Fibroblast of mammary gland (primary cell): ENCODE results near the gene GALNT18.
A peak's percentile ranks its signal among the peaks of the same experiment; 100 is the strongest.

ENCODE experiments used
- DNase-seq: peaks from one replicate; pipeline ENCODE4 v3.0.0-alpha.2; 2010; ENCODE audit warnings: low read depth
- H3K4me3 ChIP-seq: 2 replicates; pipeline ENCODE4 v1.5.1; 2011; ENCODE audit warnings: low read depth, mild to moderate bottlenecking, low read length, moderate library complexity; ENCODE audit not compliant: control insufficient read depth
- TF ChIP-seq, protein P1 (sequence below): conservative IDR thresholded peaks from 2 replicates; pipeline ENCODE4 v1.5.1; 2011; ENCODE audit warnings: low read depth, low read length, inconsistent platforms; ENCODE audit not compliant: control insufficient read depth, insufficient read depth

The GALNT18 gene

DNA sequence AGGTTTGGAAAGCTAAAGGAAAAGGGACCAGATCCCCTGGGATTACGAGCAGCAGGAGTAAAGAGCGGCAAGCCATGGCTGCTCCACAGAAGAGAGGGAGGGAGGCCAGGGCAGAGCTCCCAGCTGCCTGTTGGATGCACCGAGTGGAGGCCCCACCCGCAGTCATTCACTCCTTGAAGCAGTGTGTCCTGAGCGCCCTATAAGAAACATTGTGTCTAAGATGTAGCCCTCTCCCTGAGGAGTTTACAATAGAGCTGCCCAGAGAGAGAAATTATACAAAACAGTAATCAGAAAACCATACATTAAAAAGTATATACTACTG is 214.1 kb downstream of the GALNT18 start:
- DNase-seq = no peak
- TF ChIP-seq, protein P1, sequence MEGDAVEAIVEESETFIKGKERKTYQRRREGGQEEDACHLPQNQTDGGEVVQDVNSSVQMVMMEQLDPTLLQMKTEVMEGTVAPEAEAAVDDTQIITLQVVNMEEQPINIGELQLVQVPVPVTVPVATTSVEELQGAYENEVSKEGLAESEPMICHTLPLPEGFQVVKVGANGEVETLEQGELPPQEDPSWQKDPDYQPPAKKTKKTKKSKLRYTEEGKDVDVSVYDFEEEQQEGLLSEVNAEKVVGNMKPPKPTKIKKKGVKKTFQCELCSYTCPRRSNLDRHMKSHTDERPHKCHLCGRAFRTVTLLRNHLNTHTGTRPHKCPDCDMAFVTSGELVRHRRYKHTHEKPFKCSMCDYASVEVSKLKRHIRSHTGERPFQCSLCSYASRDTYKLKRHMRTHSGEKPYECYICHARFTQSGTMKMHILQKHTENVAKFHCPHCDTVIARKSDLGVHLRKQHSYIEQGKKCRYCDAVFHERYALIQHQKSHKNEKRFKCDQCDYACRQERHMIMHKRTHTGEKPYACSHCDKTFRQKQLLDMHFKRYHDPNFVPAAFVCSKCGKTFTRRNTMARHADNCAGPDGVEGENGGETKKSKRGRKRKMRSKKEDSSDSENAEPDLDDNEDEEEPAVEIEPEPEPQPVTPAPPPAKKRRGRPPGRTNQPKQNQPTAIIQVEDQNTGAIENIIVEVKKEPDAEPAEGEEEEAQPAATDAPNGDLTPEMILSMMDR = no peak
- H3K4me3 ChIP-seq = no peak overlapping the region

DNA sequence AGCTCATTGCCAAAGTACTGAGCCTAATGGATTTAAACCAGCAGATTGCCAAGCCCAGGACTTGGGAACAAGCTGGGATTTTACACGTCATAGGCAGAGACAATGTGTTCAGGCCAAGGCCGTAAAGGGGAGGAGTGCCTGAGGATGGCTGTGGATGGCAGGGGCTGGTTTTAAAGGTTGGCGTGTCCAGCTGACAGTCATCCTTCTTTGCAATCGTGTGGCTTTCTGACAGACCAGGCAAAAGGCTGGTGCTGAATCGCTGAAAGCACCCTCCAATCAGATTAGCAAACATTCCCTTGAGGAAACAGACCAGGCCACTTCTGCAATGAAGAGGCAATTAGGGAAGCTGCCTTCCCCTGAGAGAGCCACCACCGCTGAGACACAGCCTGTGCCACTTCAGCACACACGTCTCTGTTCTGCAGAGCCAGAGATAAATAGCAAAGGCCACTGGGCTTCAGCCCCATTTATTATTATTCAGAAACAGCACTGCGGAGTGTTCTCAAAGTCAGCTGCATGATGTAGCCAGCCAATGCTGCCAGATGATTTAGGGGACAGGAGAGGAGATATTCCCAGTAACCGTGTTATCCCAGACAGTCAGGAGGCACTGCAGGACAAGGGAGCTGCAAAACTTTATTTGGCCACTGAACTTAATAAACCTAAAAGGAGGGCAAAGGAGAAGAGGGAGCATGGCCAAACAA is 214.6 kb downstream of the GALNT18 start:
- DNase-seq = peak; percentile 43
- no peak overlapping the region for H3K4me3 ChIP-seq
- TF ChIP-seq, protein P1 = no peak

DNA sequence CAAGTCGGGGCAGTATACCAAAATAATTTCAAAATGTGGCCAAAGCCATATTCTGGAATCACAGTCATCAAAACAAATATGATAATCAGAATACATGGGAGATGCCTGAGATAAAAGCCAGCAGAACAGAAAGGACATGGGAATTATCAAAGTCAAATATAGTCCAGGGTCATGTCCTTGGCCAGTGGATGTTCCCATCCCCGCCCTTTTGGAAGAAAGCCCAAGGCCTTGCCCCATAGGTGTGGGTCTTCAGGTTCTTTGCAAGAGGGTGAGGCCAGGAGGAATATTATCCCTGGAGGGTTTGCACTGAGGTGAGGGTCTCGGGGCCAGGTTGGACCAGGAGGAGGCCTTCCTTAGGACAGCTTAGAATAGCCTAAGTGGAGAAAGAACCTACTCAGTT is 215.2 kb downstream of the GALNT18 start:
- no peak for DNase-seq
- TF ChIP-seq, protein P1 = no peak
- H3K4me3 ChIP-seq = no peak overlapping the region

DNA sequence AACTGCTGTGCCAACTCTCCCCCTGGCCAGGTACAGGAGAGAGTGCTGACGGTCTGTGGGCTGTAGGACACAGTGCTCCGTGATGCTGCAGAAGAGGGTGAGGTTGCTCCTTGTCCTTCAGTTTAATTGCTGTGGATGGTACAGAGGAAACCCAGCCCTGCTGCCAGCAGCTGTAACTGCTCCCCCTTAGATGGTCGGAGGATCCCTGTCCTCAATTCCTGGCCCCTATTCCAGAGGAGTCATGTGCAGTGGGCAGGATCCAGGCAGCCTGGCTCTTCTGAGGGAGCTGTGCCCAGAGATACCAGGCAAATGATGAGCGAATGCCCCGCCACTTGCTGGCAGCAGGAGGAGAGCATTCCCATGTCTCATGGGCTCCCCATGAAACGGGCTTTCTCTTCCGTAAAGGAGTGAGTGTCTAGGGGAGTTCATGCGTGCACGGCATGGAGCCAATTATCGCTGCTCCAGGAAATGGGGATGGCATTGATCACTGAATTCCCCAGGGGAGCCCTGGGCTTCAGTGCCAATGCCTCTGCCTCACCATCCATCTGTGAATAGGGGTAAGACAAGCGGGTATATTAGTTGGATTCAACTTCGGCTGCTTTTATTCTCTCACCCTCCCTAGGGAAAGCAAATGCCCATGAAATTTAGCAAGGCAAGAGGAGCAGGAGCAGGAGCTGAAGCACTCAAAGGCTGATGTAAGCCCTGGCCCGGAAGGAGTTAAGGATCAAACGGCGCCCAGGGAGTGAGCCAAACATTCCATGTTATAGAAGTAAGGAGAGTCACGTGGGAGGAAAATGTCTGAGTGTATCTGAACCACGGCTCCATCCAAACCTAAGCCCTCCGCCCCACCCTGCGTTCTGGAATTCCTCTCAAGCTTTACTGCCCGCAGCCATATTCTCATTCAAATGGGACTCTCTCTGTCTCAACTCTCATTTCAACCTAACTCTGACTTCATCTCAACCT is 217.8 kb downstream of the GALNT18 start:
- DNase-seq = peak; percentile 54
- TF ChIP-seq, protein P1 = no peak
- H3K4me3 ChIP-seq = no peak overlapping the region

DNA sequence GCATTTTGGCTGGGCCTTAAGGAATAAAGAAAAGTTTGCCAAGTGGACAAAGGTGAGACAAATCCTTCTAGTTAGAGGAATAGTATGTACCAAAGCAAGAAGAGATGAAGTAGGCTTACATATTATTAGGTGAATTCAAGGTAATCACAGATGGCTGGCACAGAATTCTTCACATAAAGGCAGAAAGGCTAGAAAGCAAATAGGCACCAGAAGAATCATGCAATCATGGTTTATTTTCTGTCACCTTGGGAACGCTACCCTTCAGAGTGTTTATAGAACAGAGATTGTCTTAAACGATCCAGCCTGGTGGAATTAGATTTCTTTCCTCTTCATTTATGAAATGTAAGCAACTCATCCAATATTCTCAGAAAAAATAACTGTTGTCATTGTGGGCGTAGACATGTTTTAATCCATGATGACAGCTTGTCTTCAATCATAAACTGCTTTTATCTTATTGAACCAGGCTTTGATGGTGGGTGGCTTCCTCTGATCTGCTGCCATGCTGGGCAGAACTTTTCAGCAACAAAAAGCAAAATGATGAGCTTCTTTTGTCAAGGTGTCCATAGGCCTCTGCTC is 219.8 kb downstream of the GALNT18 start:
- H3K4me3 ChIP-seq = no peak overlapping the region
- TF ChIP-seq, protein P1 = no peak

DNA sequence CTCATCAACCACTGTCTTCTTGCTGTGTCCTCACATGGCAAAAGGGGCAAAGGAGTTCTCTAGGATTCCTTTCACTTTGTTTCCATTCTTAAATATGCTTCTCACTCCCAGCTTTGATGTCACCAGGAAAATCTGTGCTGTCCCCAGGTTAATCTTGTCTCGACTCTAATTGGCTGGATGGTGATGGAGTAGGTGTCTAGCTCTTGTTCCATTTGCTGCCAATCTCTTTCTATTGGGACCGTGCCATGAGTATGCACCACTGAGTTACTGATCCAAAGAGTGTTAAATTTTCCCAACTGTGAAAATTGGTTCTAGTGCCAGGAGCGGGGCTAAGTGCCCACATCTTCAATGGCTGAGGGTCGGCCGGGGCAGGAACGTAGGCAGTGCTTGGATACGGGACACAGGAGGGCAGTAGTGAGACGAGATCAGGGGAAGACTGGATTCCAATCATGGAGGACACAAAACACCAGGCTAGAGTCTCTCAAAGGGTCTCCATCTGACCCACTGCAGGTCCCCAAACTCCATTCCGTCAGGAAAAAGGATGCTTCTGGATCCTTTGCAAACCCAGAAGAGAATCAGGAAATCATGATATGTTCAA is 221.1 kb downstream of the GALNT18 start:
- TF ChIP-seq, protein P1 = peak; percentile 18
- no peak overlapping the region for H3K4me3 ChIP-seq
- DNase-seq = peak; percentile 16

More for the DNA sequence above, 219.8 kb downstream of the GALNT18 start:
- no peak for DNase-seq
